Colonic mucosa (tissue), 4 donors: ENCODE measurements around the gene SAP30BP. TPM values are rescaled to one million over a fixed set of nuclear protein-coding genes. Genes with fewer than 3 reads are reported as not detected.

Source experiments
- DNase-seq: peaks from one replicate; pipeline ENCODE4 v3.0.0-alpha.2; 2020
- H3K27ac ChIP-seq: fragments of 200-600 bp; one replicate; pipeline ENCODE4 v1.8.0; 2021
- H3K27me3 ChIP-seq: fragments of 200-600 bp; one replicate; pipeline ENCODE4 v1.8.0; 2021
- H3K36me3 ChIP-seq: fragments of 200-600 bp; one replicate; pipeline ENCODE4 v1.8.0; 2021
- H3K4me1 ChIP-seq: fragments of 200-600 bp; one replicate; pipeline ENCODE4 v1.8.0; 2021; ENCODE audit warnings: mild to moderate bottlenecking
- H3K4me3 ChIP-seq: fragments of 200-600 bp; one replicate; pipeline ENCODE4 v1.8.0; 2021
- H3K9ac ChIP-seq, 2 donors: one replicate each; pipeline ENCODE4 v1.7.0; 2013; ENCODE audit warnings: control low read depth in 2 of 2, low read depth in 2 of 2, low read length in 2 of 2
- H3K9me3 ChIP-seq: fragments of 200-600 bp; one replicate; pipeline ENCODE4 v1.8.0; 2021
- intact Hi-C: fragments of 100-400 bp; cut with DNase I; formaldehyde crosslinking; loops from one replicate; pipeline ENCODE4 v1.14.1; 2022
- total RNA-seq, 2 donors: library from RNA; stranded (reverse); fragmentation: NEBNext Ultra II Directional in 1 of 2; extraction: Animal tissue kit (Norgen Biotek cat#: 25700) in 1 of 2; gene quantifications; one replicate each; pipeline ENCODE4 v1.2.1, GENCODE V29; 2021
- TF ChIP-seq, protein P1 (sequence below): fragments of 200-600 bp; IDR thresholded peaks from one replicate; pipeline ENCODE4 v1.8.0; 2022; ENCODE audit warnings: antibody characterized with exemption, mild to moderate bottlenecking
- donor health status: healthy.
- donor health status: DM: no; HTN: no; CAD: no.
- donor health status: DM: no; HTN: no; CAD: no.

The SAP30BP gene
- total RNA-seq, 2 donors from 2014 or later: 68.0 to 68.1 TPM

DNA sequence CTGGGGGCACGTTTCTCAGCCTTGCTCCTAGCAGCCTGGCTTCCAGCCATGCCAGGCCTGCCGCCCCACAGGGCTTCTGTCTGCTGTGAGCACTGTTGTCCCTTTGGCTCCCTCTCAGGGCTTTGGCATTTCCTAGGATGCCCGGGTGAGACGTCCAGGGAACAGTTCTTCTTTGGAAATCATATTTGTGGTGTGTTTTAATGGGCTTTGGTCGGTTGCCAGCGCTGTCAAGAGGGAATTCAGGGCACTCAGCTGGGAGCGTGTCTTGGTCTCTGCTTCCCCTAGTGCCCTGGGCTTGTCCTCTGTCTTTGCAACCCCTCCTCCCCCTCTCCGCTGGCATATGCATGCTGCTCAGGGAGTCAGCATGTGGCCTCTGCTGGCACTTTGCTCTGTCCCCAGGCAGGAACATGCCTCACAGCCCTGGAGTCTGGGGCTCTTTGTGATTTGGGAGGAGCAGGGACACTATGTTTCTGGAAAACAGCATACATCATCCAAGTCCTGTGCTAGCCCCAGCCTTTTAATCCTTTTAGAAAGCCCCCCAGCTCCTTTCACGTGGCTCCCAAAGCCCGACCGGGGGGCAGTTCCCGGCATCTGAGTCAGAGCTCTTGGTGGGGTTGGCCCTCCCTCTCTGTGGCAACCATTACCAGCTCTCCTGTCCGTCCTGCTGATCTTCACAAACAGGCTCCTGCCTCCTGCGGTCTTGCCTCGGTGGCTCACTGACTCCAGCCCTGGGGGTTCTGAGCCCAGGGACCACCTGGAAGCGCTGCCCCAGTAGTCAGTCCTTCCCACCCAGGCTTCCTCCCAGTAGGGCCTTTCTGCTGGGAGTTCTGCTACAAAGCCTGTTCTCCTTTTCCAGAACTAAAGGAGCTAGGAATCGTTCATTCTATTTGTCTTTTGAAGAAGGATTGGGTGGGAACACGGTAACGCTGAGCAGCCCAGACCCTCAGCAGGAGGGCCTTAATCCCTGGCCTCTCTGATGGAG lies 26.7 kb downstream of the SAP30BP start:
- no peaks in the 10 kb centered on the region for H3K27me3 ChIP-seq

GRCh38 chr17:75694536-75694935 lies 27.4 kb downstream of the SAP30BP start:
- Histone ChIP-seq H3K36me3 (no peaks in the 10 kb centered on the region), H3K27ac (peak overlapping the region; percentile 47), H3K9ac (peak overlapping the region in 1 of 2 donors; percentile 6), H3K4me3 (no peak overlapping the region), H3K4me1 (peaks cover 3% of the 10 kb centered on the region), H3K27me3 (no peaks in the 10 kb centered on the region), H3K9me3 (no peaks in the 10 kb centered on the region)
- DNase-seq: no peak
- intact Hi-C loops: no loop called here
- TF ChIP-seq, protein P1, sequence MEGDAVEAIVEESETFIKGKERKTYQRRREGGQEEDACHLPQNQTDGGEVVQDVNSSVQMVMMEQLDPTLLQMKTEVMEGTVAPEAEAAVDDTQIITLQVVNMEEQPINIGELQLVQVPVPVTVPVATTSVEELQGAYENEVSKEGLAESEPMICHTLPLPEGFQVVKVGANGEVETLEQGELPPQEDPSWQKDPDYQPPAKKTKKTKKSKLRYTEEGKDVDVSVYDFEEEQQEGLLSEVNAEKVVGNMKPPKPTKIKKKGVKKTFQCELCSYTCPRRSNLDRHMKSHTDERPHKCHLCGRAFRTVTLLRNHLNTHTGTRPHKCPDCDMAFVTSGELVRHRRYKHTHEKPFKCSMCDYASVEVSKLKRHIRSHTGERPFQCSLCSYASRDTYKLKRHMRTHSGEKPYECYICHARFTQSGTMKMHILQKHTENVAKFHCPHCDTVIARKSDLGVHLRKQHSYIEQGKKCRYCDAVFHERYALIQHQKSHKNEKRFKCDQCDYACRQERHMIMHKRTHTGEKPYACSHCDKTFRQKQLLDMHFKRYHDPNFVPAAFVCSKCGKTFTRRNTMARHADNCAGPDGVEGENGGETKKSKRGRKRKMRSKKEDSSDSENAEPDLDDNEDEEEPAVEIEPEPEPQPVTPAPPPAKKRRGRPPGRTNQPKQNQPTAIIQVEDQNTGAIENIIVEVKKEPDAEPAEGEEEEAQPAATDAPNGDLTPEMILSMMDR: no peak

More for the DNA sequence above, 26.7 kb downstream of the SAP30BP start:
- peak overlapping the region; percentile 47 for H3K27ac ChIP-seq
- no peak overlapping the region for H3K9ac ChIP-seq
- intact Hi-C loops: no loop called here
- H3K4me1 ChIP-seq: peaks cover 1% of the 10 kb centered on the region
- no peaks in the 10 kb centered on the region for H3K9me3 ChIP-seq
- TF ChIP-seq, protein P1: no peak
- DNase-seq: no peak
- no peak overlapping the region for H3K4me3 ChIP-seq
- no peaks in the 10 kb centered on the region for H3K36me3 ChIP-seq

GRCh38 chr17:75695141-75695829 lies 28.1 kb downstream of the SAP30BP start:
- TF ChIP-seq, protein P1: no peak
- H3K36me3 ChIP-seq: no peaks in the 10 kb centered on the region
- intact Hi-C loops: no loop called here
- H3K27me3 ChIP-seq: no peaks in the 10 kb centered on the region
- peaks cover 3% of the 10 kb centered on the region for H3K4me1 ChIP-seq
- H3K9ac ChIP-seq: peak overlapping the region in 1 of 2 donors; percentile 66
- no peak for DNase-seq
- H3K9me3 ChIP-seq: no peaks in the 10 kb centered on the region
- no peak overlapping the region for H3K4me3 ChIP-seq
- peak overlapping the region; percentile 96 for H3K27ac ChIP-seq

DNA sequence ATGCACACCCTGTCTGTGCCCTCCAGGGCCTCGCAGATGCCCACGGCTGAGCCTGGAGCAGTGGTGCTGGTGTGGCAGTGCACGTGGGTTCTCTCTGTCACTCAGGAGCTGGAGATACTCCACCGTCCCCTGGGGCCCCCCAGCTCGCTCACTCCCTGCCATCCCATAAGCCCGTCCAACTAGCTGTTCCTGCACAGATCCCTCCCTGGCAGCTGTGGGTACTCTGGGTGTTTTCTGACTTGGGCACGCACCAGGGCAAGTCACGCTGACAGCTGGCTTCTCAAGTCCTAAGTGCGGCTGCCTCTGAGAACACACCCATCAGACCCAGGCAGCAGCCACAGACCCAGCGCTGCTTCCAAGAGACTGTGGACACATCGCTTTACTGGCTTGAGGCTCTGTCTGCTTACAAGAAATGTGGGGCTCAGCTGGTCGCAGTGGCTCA lies 28.7 kb downstream of the SAP30BP start:
- intact Hi-C loops: no loop called here
- peak overlapping the region; percentile 96 for H3K27ac ChIP-seq
- H3K36me3 ChIP-seq: no peaks in the 10 kb centered on the region
- H3K9me3 ChIP-seq: no peaks in the 10 kb centered on the region
- peak overlapping the region; percentile 50 to 66 for H3K9ac ChIP-seq
- TF ChIP-seq, protein P1: no peak
- H3K4me3 ChIP-seq: no peak overlapping the region
- peaks cover 3% of the 10 kb centered on the region for H3K4me1 ChIP-seq
- H3K27me3 ChIP-seq: no peaks in the 10 kb centered on the region
- DNase-seq: peak; percentile 75

GRCh38 chr17:75697651-75698291 lies 30.6 kb downstream of the SAP30BP start:
- Histone ChIP-seq H3K36me3 (no peaks in the 10 kb centered on the region), H3K9ac (peak overlapping the region; percentile 55 to 87)
- peak; percentile 57 for DNase-seq

More at GRCh38 chr17:75697651-75698291, 30.6 kb downstream of the SAP30BP start:
- Histone ChIP-seq H3K9me3 (no peaks in the 10 kb centered on the region), H3K4me1 (peaks cover 3% of the 10 kb centered on the region), H3K27me3 (no peaks in the 10 kb centered on the region), H3K27ac (peak overlapping the region; percentile 96), H3K4me3 (no peak overlapping the region)
- TF ChIP-seq, protein P1: no peak
- intact Hi-C loops: no loop called here
